ENCODE results near the gene CYGB. TPM values are rescaled to one million over a fixed set of nuclear protein-coding genes. Genes with fewer than 3 reads are reported as not detected.

Gene CYGB
- total RNA-seq, 1 donor from 2014 or later = 49.9 TPM

GRCh38 chr17:76487451-76488192, 49.9 kb downstream of the CYGB start:
- TF ChIP-seq CTCF (conservative IDR thresholded peaks at IDR 0.05; ENCODE audit: low read depth, low read length) = no peak

GRCh38 chr17:76485569-76485968, 51.9 kb downstream of the CYGB start:
- TF ChIP-seq CTCF (conservative IDR thresholded peaks at IDR 0.05; ENCODE audit: low read depth, low read length) = no peak
- no peak overlapping the region for H3K4me3 ChIP-seq (ENCODE audit: low read depth, low read length)
- no peak for DNase-seq (ENCODE audit: low read depth)

More at GRCh38 chr17:76487451-76488192, 49.9 kb downstream of the CYGB start:
- no peak for DNase-seq (ENCODE audit: low read depth)
- no peak overlapping the region for H3K4me3 ChIP-seq (ENCODE audit: low read depth, low read length)

GRCh38 chr17:76484228-76484725, 53.2 kb downstream of the CYGB start:
- no peak overlapping the region for H3K4me3 ChIP-seq (ENCODE audit: low read depth, low read length)
- TF ChIP-seq CTCF (conservative IDR thresholded peaks at IDR 0.05; ENCODE audit: low read depth, low read length) = no peak
- no peak for DNase-seq (ENCODE audit: low read depth)

GRCh38 chr17:76481071-76481655, 56.3 kb downstream of the CYGB start:
- DNase-seq (ENCODE audit: low read depth) = no peak
- no peak overlapping the region for H3K4me3 ChIP-seq (ENCODE audit: low read depth, low read length)
- no peak for TF ChIP-seq CTCF (conservative IDR thresholded peaks at IDR 0.05; ENCODE audit: low read depth, low read length)

GRCh38 chr17:76480632-76481031, 56.9 kb downstream of the CYGB start:
- no peak overlapping the region for H3K4me3 ChIP-seq (ENCODE audit: low read depth, low read length)
- TF ChIP-seq CTCF (conservative IDR thresholded peaks at IDR 0.05; ENCODE audit: low read depth, low read length) = no peak
- DNase-seq (ENCODE audit: low read depth) = no peak

- no peak for DNase-seq (ENCODE audit: low read depth)
- no peak for TF ChIP-seq CTCF (conservative IDR thresholded peaks at IDR 0.05; ENCODE audit: low read depth, low read length)
- H3K4me3 ChIP-seq (ENCODE audit: low read depth, low read length) = no peak overlapping the region
Observed at GRCh38 chr17:76479515-76480060, 57.9 kb downstream of the CYGB start.
